Tibial nerve (tissue), 4 donors: ENCODE data around the gene USP53. TPM values are rescaled to one million over a fixed set of nuclear protein-coding genes. Genes with fewer than 3 reads are reported as not detected.
"Not testable (repeated sequence)": the region's sequence is repeated elsewhere in the genome, so short reads cannot be mapped to it uniquely, and the experiment has no call there.

Experiments used
- DNase-seq, 2 donors: peaks; one replicate each; pipeline ENCODE4 v3.0.0-alpha.2; 2019; ENCODE audit warnings: low spot score in 2 of 2
- H3K27ac ChIP-seq, 4 donors: fragments of 200-600 bp; sonication (generic) in 3 of 4; one replicate each; pipeline ENCODE4 v1.5.1; 2017 to 2019; ENCODE audit warnings: mild to moderate bottlenecking in 1 of 4
- H3K27me3 ChIP-seq, 2 donors: fragments of 200-600 bp; sonication (generic) in 1 of 2; one replicate each; pipeline versions ENCODE4 v1.5.1 to v1.6.0; 2017 to 2019
- H3K36me3 ChIP-seq, 3 donors: fragments of 200-600 bp; sonication (generic); one replicate each; pipeline ENCODE4 v1.5.1; 2018 to 2019
- H3K4me1 ChIP-seq, 4 donors: fragments of 200-600 bp; sonication (generic) in 3 of 4; one replicate each; pipeline ENCODE4 v1.5.1; 2017 to 2019
- H3K4me3 ChIP-seq, 4 donors: fragments of 200-600 bp; sonication (generic) in 3 of 4; one replicate each; pipeline ENCODE4 v1.5.1; 2017 to 2019; ENCODE audit warnings: mild to moderate bottlenecking in 1 of 4, moderate library complexity in 1 of 4
- H3K9me3 ChIP-seq, 4 donors: fragments of 200-600 bp; sonication (generic) in 3 of 4; one replicate each; pipeline ENCODE4 v1.5.1; 2017 to 2019
- CTCF ChIP-seq, 5 experiments: fragments of 200-600 bp in 3 of 5; fragments of 450-650 bp in 2 of 5; sonication (generic) in 3 of 5; IDR thresholded peaks; one replicate each; pipeline ENCODE4 v1.5.1; 2016 to 2019; ENCODE audit warnings: antibody characterized with exemption in 5 of 5, mild to moderate bottlenecking in 3 of 5, moderate library complexity in 2 of 5
- EP300 ChIP-seq, 2 donors: sonication (generic); formaldehyde crosslinking; IDR thresholded peaks; one replicate each; pipeline ENCODE4 v1.6.1; 2017; ENCODE audit warnings: antibody characterized with exemption in 2 of 2, mild to moderate bottlenecking in 1 of 2
- POLR2A ChIP-seq, 2 donors: fragments of 450-650 bp; IDR thresholded peaks; one replicate each; pipeline ENCODE4 v1.6.1; 2017; ENCODE audit warnings: antibody characterized with exemption in 2 of 2, mild to moderate bottlenecking in 2 of 2, moderate library complexity in 2 of 2
- WGBS, 2 donors: methylation state at CpG; one replicate each; pipeline ENCODE4 v1.1.5; 2018; 5-methylcytosine and 5-hydroxymethylcytosine counted together
- total RNA-seq, 4 donors: library from RNA; depleted of rRNA; stranded (reverse); fragments of >200 nt; gene quantifications; one replicate each; pipeline ENCODE4 v1.1.0, GENCODE V29; 2016

The USP53 gene
- total RNA-seq, 4 donors from 2014 or later, result 549 to 892 (median 654) TPM

GRCh38 chr4:119261986-119262385, 49.5 kb downstream of the USP53 start:
- Histone ChIP-seq H3K27me3 (no peaks in the 10 kb centered on the region), H3K27ac (no peak overlapping the region), H3K9me3 (no peaks in the 10 kb centered on the region), H3K4me3 (no peak overlapping the region), H3K4me1 (peaks cover 0 to 9% (median 0%) of the 10 kb centered on the region in 4 donors), H3K36me3 (peaks cover 0 to 99% (median 11%) of the 10 kb centered on the region in 3 donors)
- no peak for DNase-seq
- TF ChIP-seq EP300 (IDR thresholded peaks at IDR 0.05), result no peak
- WGBS, 2 donors, result 84 to 97% methylated on average over 1 of the region's 1 CpG

GRCh38 chr4:119264743-119265142, 52.2 kb downstream of the USP53 start:
- 89 to 93% methylated on average over 1 of the region's 1 CpG for WGBS, 2 donors
- Histone ChIP-seq H3K4me3 (no peak overlapping the region), H3K36me3 (peaks cover 0 to 97% (median 8%) of the 10 kb centered on the region in 3 donors), H3K27me3 (no peaks in the 10 kb centered on the region), H3K4me1 (peaks cover 0 to 3% (median 0%) of the 10 kb centered on the region in 4 donors), H3K9me3 (no peaks in the 10 kb centered on the region), H3K27ac (no peak overlapping the region)
- DNase-seq, result no peak
- TF ChIP-seq EP300 (IDR thresholded peaks at IDR 0.05), result no peak
- no peak for TF ChIP-seq POLR2A (IDR thresholded peaks at IDR 0.05)
- no peak for TF ChIP-seq CTCF (IDR thresholded peaks at IDR 0.05)

- Histone ChIP-seq H3K4me1 (peaks cover 0 to 3% (median 0%) of the 10 kb centered on the region in 4 donors), H3K9me3 (no peaks in the 10 kb centered on the region), H3K36me3 (peaks cover 0 to 96% (median 8%) of the 10 kb centered on the region in 3 donors), H3K27ac (no peak overlapping the region), H3K27me3 (no peaks in the 10 kb centered on the region), H3K4me3 (no peak overlapping the region)
- 69 to 83% methylated on average over 4 of the region's 4 CpGs for WGBS, 2 donors
- TF ChIP-seq CTCF (IDR thresholded peaks at IDR 0.05), result no peak
- TF ChIP-seq POLR2A (IDR thresholded peaks at IDR 0.05), result no peak
- TF ChIP-seq EP300 (IDR thresholded peaks at IDR 0.05), result no peak
- no peak for DNase-seq
These were observed 53.6 kb downstream of the USP53 start for GRCh38 chr4:119266153-119266552.

- WGBS, 2 donors, result 70 to 76% methylated on average over 3 of the region's 3 CpGs
- no peak for DNase-seq
- Histone ChIP-seq H3K27me3 (no peaks in the 10 kb centered on the region), H3K4me1 (no peaks in the 10 kb centered on the region), H3K27ac (no peak overlapping the region), H3K9me3 (no peaks in the 10 kb centered on the region), H3K36me3 (peaks cover 0 to 95% (median 3%) of the 10 kb centered on the region in 3 donors), H3K4me3 (no peak overlapping the region)
- TF ChIP-seq POLR2A (IDR thresholded peaks at IDR 0.05) (no peak), CTCF (IDR thresholded peaks at IDR 0.05) (no peak), EP300 (IDR thresholded peaks at IDR 0.05) (no peak)
These were observed 56.0 kb downstream of the USP53 start for GRCh38 chr4:119268466-119268865.

- H3K36me3 ChIP-seq, result peaks cover 0 to 74% (median 0%) of the 10 kb centered on the region in 3 donors
- WGBS, 2 donors, result 83 to 84% methylated on average over 6 of the region's 6 CpGs
- TF ChIP-seq CTCF (IDR thresholded peaks at IDR 0.05) (no peak), POLR2A (IDR thresholded peaks at IDR 0.05) (no peak), EP300 (IDR thresholded peaks at IDR 0.05) (no peak)
These were observed 59.0 kb downstream of the USP53 start for GRCh38 chr4:119271361-119272085.

GRCh38 chr4:119279541-119279940, 67.0 kb downstream of the USP53 start:
- DNase-seq, H3K27me3 ChIP-seq, H3K27ac ChIP-seq, H3K4me3 ChIP-seq, H3K9me3 ChIP-seq: not testable (repeated sequence)
- H3K36me3 ChIP-seq, result peaks cover 0 to 23% (median 0%) of the 10 kb centered on the region in 3 donors
- H3K4me1 ChIP-seq, result peaks cover 0 to 36% (median 8%) of the 10 kb centered on the region in 4 donors
- 95% methylated on average over 11 to 18 of the region's 19 CpGs for WGBS, 2 donors

More at GRCh38 chr4:119271361-119272085, 59.0 kb downstream of the USP53 start:
- H3K27ac ChIP-seq, result no peak overlapping the region
- no peak overlapping the region for H3K4me3 ChIP-seq
- no peaks in the 10 kb centered on the region for H3K27me3 ChIP-seq
- DNase-seq, result no peak
- no peaks in the 10 kb centered on the region for H3K9me3 ChIP-seq
- no peaks in the 10 kb centered on the region for H3K4me1 ChIP-seq

GRCh38 chr4:119279945-119280344, 67.4 kb downstream of the USP53 start:
- 93 to 94% methylated on average over 12 of the region's 12 CpGs for WGBS, 2 donors
- Histone ChIP-seq H3K36me3 (peaks cover 0 to 23% (median 0%) of the 10 kb centered on the region in 3 donors), H3K4me1 (peaks cover 0 to 41% (median 10%) of the 10 kb centered on the region in 4 donors)
- not testable (repeated sequence) for H3K27ac ChIP-seq, H3K27me3 ChIP-seq, H3K4me3 ChIP-seq, DNase-seq, H3K9me3 ChIP-seq
